Measurements from ENCODE around the gene PLPPR5.

PLPPR5 gene

DNA sequence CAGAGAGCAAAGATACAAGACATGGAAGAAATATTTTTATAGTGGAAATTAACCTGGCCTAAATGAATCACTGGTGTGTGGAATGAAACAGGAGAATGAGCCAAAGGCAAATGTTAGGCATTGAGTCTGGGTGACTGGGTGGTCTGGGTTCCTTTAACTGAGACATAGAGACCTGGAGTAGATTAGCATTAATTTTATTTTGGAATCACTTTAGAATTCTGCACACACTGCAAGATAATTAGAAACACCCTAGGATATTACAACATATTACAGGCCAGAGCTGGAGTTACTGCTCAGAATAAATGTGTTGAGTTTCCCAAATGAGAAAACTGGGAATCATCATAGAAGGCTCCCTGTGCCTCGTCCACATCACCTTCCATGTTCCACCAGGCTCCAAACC is 85.5 kb downstream of the PLPPR5 start:
- DNase-seq = no peak
- Mint-ChIP-seq H3K4me1 (no peaks in the 10 kb centered on the region), H3K36me3 (no peaks in the 10 kb centered on the region), H3K27me3 (no peaks in the 10 kb centered on the region), H3K27ac (no peak overlapping the region), H3K9me3 (no peaks in the 10 kb centered on the region), H3K4me3 (no peak overlapping the region)
- ATAC-seq (replicated peaks) = no peak

GRCh38 chr1:98914547-98914946 is 90.1 kb downstream of the PLPPR5 start:
- no peak overlapping the region for H3K4me3 Mint-ChIP-seq
- no peaks in the 10 kb centered on the region for H3K27me3 Mint-ChIP-seq
- H3K9me3 Mint-ChIP-seq = no peaks in the 10 kb centered on the region
- ATAC-seq (replicated peaks) = no peak
- H3K4me1 Mint-ChIP-seq = no peaks in the 10 kb centered on the region
- no peak overlapping the region for H3K27ac Mint-ChIP-seq
- no peak for DNase-seq
- H3K36me3 Mint-ChIP-seq = no peaks in the 10 kb centered on the region

DNA sequence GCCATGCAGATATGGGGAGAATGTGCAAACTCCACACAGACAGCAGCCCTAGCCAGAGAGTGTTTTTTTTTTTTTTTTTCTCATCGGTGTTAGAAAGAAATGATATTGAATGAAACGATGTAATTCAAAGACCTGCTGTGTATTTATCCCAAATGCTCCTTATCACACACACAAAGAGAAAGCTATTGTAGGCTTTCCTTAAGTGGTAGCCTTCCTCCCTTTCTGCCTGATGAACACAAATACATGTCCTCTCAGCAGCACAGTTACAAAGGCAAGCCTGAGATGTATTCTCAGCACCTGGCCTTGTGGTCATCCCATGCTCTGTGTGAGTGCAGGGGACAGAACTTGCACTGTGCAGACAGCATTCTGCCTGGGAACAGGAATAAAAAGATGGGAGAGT is 93.8 kb downstream of the PLPPR5 start:
- Mint-ChIP-seq H3K9me3 (no peaks in the 10 kb centered on the region), H3K4me3 (no peak overlapping the region), H3K27me3 (no peaks in the 10 kb centered on the region), H3K36me3 (no peaks in the 10 kb centered on the region), H3K4me1 (no peaks in the 10 kb centered on the region), H3K27ac (no peak overlapping the region)
- ATAC-seq (replicated peaks) (no peak), DNase-seq (no peak)

GRCh38 chr1:98908980-98909379 is 95.7 kb downstream of the PLPPR5 start:
- Mint-ChIP-seq H3K36me3 (no peaks in the 10 kb centered on the region), H3K9me3 (no peaks in the 10 kb centered on the region), H3K27ac (no peak overlapping the region), H3K27me3 (no peaks in the 10 kb centered on the region), H3K4me3 (no peak overlapping the region), H3K4me1 (no peaks in the 10 kb centered on the region)
- ATAC-seq (replicated peaks) (no peak), DNase-seq (no peak)

GRCh38 chr1:98906809-98907208 is 97.9 kb downstream of the PLPPR5 start:
- H3K9me3 Mint-ChIP-seq = no peaks in the 10 kb centered on the region
- DNase-seq (no peak), ATAC-seq (replicated peaks) (no peak)
- no peaks in the 10 kb centered on the region for H3K36me3 Mint-ChIP-seq
- no peak overlapping the region for H3K27ac Mint-ChIP-seq
- H3K4me1 Mint-ChIP-seq = peaks cover 0 to 7% of the 10 kb centered on the region in 2 donors
- H3K4me3 Mint-ChIP-seq = no peak overlapping the region
- H3K27me3 Mint-ChIP-seq = no peaks in the 10 kb centered on the region

DNA sequence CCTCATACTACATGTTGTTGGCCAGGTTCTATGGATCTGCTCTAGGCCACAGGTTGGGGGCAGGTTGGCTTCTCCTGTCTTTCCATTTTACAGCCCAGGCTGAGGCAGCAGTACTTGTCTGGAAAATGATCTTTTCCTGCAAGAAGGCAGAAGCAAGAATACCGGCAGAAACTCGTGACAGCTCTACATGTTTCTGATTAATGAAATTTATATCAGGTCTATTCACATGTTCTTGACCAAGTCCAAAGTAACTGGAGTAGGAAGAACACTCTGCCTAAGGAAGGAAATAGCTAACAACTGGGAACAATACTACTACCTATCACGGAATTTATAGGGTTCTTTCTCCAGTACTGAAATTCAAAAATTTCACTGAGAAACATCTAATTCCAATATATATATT is 98.3 kb downstream of the PLPPR5 start:
- Mint-ChIP-seq H3K9me3 (no peaks in the 10 kb centered on the region), H3K4me1 (peaks cover 0 to 7% of the 10 kb centered on the region in 2 donors), H3K36me3 (no peaks in the 10 kb centered on the region), H3K27me3 (no peaks in the 10 kb centered on the region), H3K4me3 (no peak overlapping the region), H3K27ac (no peak overlapping the region)
- DNase-seq (no peak), ATAC-seq (replicated peaks) (no peak)

- no peaks in the 10 kb centered on the region for H3K36me3 Mint-ChIP-seq
- no peaks in the 10 kb centered on the region for H3K27me3 Mint-ChIP-seq
- H3K27ac Mint-ChIP-seq = no peak overlapping the region
- no peaks in the 10 kb centered on the region for H3K9me3 Mint-ChIP-seq
- H3K4me1 Mint-ChIP-seq = peaks cover 0 to 7% of the 10 kb centered on the region in 2 donors
- no peak overlapping the region for H3K4me3 Mint-ChIP-seq
- DNase-seq (no peak), ATAC-seq (replicated peaks) (no peak)
Observed at GRCh38 chr1:98904684-98905083, 100.0 kb downstream of the PLPPR5 start.

GRCh38 chr1:98903726-98904125 is 100.9 kb downstream of the PLPPR5 start:
- DNase-seq (no peak), ATAC-seq (replicated peaks) (no peak)
- Mint-ChIP-seq H3K4me3 (no peak overlapping the region), H3K36me3 (no peaks in the 10 kb centered on the region), H3K27me3 (no peaks in the 10 kb centered on the region), H3K27ac (no peak overlapping the region), H3K4me1 (peaks cover 0 to 7% of the 10 kb centered on the region in 2 donors), H3K9me3 (no peaks in the 10 kb centered on the region)

DNA sequence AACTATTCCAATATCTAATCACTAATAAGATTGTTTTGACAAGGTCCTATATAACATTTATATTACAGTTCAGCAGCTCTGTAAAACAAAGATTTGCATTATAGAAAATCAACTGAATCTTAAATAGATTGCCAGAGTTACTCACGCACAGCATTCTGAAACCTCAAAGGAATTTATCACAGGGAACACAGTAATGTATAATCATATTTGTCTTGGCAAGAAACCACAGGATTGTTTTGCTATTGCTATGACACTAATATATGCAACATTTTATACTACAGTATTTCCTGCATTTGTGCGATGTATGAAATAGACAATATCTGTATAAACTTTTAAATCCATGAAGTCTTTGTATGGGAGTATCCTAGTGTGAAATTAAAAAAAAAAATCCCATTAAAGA is 101.4 kb downstream of the PLPPR5 start:
- Mint-ChIP-seq H3K36me3 (no peaks in the 10 kb centered on the region), H3K27ac (no peak overlapping the region), H3K4me3 (no peak overlapping the region), H3K27me3 (no peaks in the 10 kb centered on the region), H3K4me1 (peaks cover 0 to 7% of the 10 kb centered on the region in 2 donors), H3K9me3 (no peaks in the 10 kb centered on the region)
- ATAC-seq (replicated peaks) (no peak), DNase-seq (no peak)

GRCh38 chr1:98898940-98899339 is 105.7 kb downstream of the PLPPR5 start:
- peaks cover 2 to 5% of the 10 kb centered on the region in 2 donors for H3K9me3 Mint-ChIP-seq
- no peak overlapping the region for H3K4me3 Mint-ChIP-seq
- H3K27me3 Mint-ChIP-seq = no peaks in the 10 kb centered on the region
- no peak for DNase-seq
- peaks cover 0 to 7% of the 10 kb centered on the region in 2 donors for H3K4me1 Mint-ChIP-seq
- H3K27ac Mint-ChIP-seq = no peak overlapping the region
- ATAC-seq (replicated peaks) = no peak
- no peaks in the 10 kb centered on the region for H3K36me3 Mint-ChIP-seq

DNA sequence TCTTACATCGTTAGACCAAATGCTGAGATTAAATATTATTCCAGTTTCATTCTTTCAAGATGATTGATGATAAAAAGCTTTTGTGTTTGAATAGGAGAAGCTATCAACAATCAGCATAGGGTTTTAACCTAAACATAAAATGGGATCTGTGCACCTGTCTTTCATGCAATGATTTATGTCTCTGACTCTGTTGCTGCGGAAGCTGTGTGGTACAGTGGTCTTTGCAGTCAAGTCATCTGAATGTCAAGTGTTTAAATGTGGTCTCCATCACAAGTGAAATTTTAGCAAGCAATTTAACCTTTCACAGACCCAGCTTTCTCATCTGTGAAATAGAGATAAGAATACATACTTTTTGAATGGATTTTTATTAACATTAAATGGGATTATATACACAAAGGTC is 107.2 kb downstream of the PLPPR5 start:
- H3K9me3 Mint-ChIP-seq = peaks cover 2 to 5% of the 10 kb centered on the region in 2 donors
- H3K27me3 Mint-ChIP-seq = no peaks in the 10 kb centered on the region
- no peak for ATAC-seq (replicated peaks)
- H3K4me3 Mint-ChIP-seq = no peak overlapping the region
- H3K27ac Mint-ChIP-seq = no peak overlapping the region
- no peaks in the 10 kb centered on the region for H3K36me3 Mint-ChIP-seq
- no peaks in the 10 kb centered on the region for H3K4me1 Mint-ChIP-seq
- DNase-seq = no peak

GRCh38 chr1:98896711-98897445 is 107.8 kb downstream of the PLPPR5 start:
- ATAC-seq (replicated peaks) = no peak
- Mint-ChIP-seq H3K9me3 (peaks cover 2 to 5% of the 10 kb centered on the region in 2 donors), H3K4me1 (no peaks in the 10 kb centered on the region), H3K27me3 (no peaks in the 10 kb centered on the region), H3K27ac (no peak overlapping the region), H3K36me3 (no peaks in the 10 kb centered on the region), H3K4me3 (no peak overlapping the region)
- no peak for DNase-seq

- peaks cover 2 to 5% of the 10 kb centered on the region in 2 donors for H3K9me3 Mint-ChIP-seq
- no peaks in the 10 kb centered on the region for H3K4me1 Mint-ChIP-seq
- H3K36me3 Mint-ChIP-seq = no peaks in the 10 kb centered on the region
- no peak overlapping the region for H3K4me3 Mint-ChIP-seq
- no peak overlapping the region for H3K27ac Mint-ChIP-seq
- no peaks in the 10 kb centered on the region for H3K27me3 Mint-ChIP-seq
- ATAC-seq (replicated peaks) = no peak
- no peak for DNase-seq
Observed at GRCh38 chr1:98893371-98893770, 111.3 kb downstream of the PLPPR5 start.

GRCh38 chr1:98888869-98889268 is 115.8 kb downstream of the PLPPR5 start:
- no peaks in the 10 kb centered on the region for H3K27me3 Mint-ChIP-seq
- no peaks in the 10 kb centered on the region for H3K36me3 Mint-ChIP-seq
- no peak for DNase-seq
- no peak for ATAC-seq (replicated peaks)
- H3K4me1 Mint-ChIP-seq = no peaks in the 10 kb centered on the region
- H3K27ac Mint-ChIP-seq = no peak overlapping the region
- H3K9me3 Mint-ChIP-seq = no peaks in the 10 kb centered on the region
- no peak overlapping the region for H3K4me3 Mint-ChIP-seq

DNA sequence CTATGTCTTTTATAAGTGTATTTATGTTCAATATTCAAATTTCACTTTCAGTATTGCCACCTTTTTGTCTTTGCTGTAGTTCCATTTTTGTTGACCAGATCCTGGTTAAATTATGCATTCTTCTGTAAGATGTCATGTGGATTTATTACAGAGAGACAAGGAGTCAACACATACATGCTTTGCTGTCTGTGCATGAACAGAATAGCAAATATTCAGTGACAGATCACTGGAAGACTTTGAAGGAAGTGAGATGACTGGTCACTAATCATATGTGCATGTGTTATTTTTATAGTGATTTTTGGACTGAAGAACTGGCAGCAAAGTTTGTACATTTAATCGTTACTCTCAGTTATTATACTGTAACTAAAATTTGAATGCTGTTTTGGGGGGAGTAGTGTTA is 117.2 kb downstream of the PLPPR5 start:
- H3K27me3 Mint-ChIP-seq = no peaks in the 10 kb centered on the region
- no peak overlapping the region for H3K4me3 Mint-ChIP-seq
- H3K27ac Mint-ChIP-seq = no peak overlapping the region
- no peak for ATAC-seq (replicated peaks)
- no peaks in the 10 kb centered on the region for H3K9me3 Mint-ChIP-seq
- no peaks in the 10 kb centered on the region for H3K36me3 Mint-ChIP-seq
- H3K4me1 Mint-ChIP-seq = no peaks in the 10 kb centered on the region
- no peak for DNase-seq

DNA sequence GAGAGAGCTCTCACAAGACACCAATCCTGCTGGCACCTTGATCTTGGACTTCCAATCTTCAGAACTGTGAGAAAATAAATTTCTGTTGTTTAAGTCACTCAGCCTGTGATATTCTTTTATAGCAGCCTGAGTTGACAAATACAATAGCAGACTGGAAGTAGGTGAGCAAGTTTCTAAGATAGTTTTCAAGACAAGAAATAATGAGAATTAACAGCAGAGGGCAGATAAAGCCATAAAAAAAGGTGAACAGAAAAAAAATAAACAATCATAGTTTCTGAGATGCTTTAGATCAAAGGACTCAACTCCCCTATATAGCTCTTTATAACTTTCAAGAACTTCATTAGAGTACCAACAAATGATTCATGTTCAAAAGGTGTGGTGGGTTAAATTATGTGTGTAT is 119.8 kb downstream of the PLPPR5 start:
- peaks cover 0 to 1% of the 10 kb centered on the region in 2 donors for H3K9me3 Mint-ChIP-seq
- DNase-seq = no peak
- no peak for ATAC-seq (replicated peaks)
- no peaks in the 10 kb centered on the region for H3K36me3 Mint-ChIP-seq
- no peak overlapping the region for H3K4me3 Mint-ChIP-seq
- no peak overlapping the region for H3K27ac Mint-ChIP-seq
- peaks cover 6 to 9% of the 10 kb centered on the region in 2 donors for H3K27me3 Mint-ChIP-seq
- no peaks in the 10 kb centered on the region for H3K4me1 Mint-ChIP-seq

Measured in stimulated activated naive B cell treated with anti-CD40 and anti-IgM and Interleukin-4, amounts not matched to agents 10 μg/mL and 1 μg/mL and 100 μg/mL, for 72 hours (primary cell).